HepG2 (cell line): ENCODE data around the gene NFE2L2. TPM values are rescaled to one million over a fixed set of nuclear protein-coding genes. Genes with fewer than 3 reads are reported as not detected.

Experiments used
- BRCA1 ChIP-seq: sonication (generic); formaldehyde crosslinking; IDR thresholded peaks from 2 replicates; pipeline ENCODE4 v1.4.0; 2020; ENCODE audit warnings: missing genetic modification reagents
- FOXM1 ChIP-seq: sonication (generic); formaldehyde crosslinking; IDR thresholded peaks from 2 replicates; pipeline ENCODE4 v1.5.0; 2020; ENCODE audit warnings: missing genetic modification reagents
- GABPB1 ChIP-seq: IDR thresholded peaks from 2 replicates; pipeline ENCODE4 v1.6.1; 2016; ENCODE audit warnings: mild to moderate bottlenecking, missing genetic modification reagents, moderate library complexity, missing compliant biosample characterization
- GZF1 ChIP-seq: sonication (generic); formaldehyde crosslinking; IDR thresholded peaks from 2 replicates; pipeline ENCODE4 v1.5.1; 2020; ENCODE audit warnings: mild to moderate bottlenecking, missing genetic modification reagents
- HCFC1 ChIP-seq: fragments of 150-350 bp; IDR thresholded peaks from 2 replicates; pipeline ENCODE4 v1.6.1; 2014; ENCODE audit warnings: low read depth, low read length
- HNRNPL ChIP-seq: fragments of 200-400 bp; formaldehyde crosslinking; IDR thresholded peaks from 2 replicates; pipeline ENCODE4 v1.6.1; 2017; ENCODE audit warnings: mild to moderate bottlenecking, low read depth, low read length
- MAF1 ChIP-seq: sonication (generic); formaldehyde crosslinking; IDR thresholded peaks from 2 replicates; pipeline ENCODE4 v1.5.0; 2020; ENCODE audit warnings: missing genetic modification reagents, borderline replicate concordance
- PAF1 ChIP-seq: IDR thresholded peaks from 2 replicates; pipeline ENCODE4 v1.6.1; 2016; ENCODE audit warnings: missing genetic modification reagents, missing compliant biosample characterization
- STAG1 ChIP-seq: sonication (generic); formaldehyde crosslinking; IDR thresholded peaks from 2 replicates; pipeline ENCODE4 v1.4.0; 2020; ENCODE audit warnings: missing genetic modification reagents
- ZNF335 ChIP-seq: sonication (generic); formaldehyde crosslinking; IDR thresholded peaks from 2 replicates; pipeline ENCODE4 v1.4.0; 2020; ENCODE audit warnings: missing genetic modification reagents
- ZNF34 ChIP-seq: sonication (generic); formaldehyde crosslinking; IDR thresholded peaks from 2 replicates; pipeline ENCODE4 v1.4.0; 2020; ENCODE audit warnings: mild to moderate bottlenecking, missing genetic modification reagents, borderline replicate concordance
- ZNF589 ChIP-seq: sonication (generic); formaldehyde crosslinking; conservative IDR thresholded peaks from 2 replicates; pipeline ENCODE4 v1.8.0; 2022; ENCODE audit warnings: mild to moderate bottlenecking, moderate library complexity, missing genetic modification reagents
- ZNF619 ChIP-seq: sonication (generic); formaldehyde crosslinking; IDR thresholded peaks from 2 replicates; pipeline ENCODE4 v1.4.0; 2020; ENCODE audit warnings: mild to moderate bottlenecking, missing genetic modification reagents
- ZNF768 ChIP-seq: sonication (generic); formaldehyde crosslinking; IDR thresholded peaks from 2 replicates; pipeline ENCODE4 v1.4.0; 2020; ENCODE audit warnings: missing genetic modification reagents
- polyA plus RNA-seq, 8 experiments: library from polyadenylated mRNA; depleted of rRNA in 3 of 8; stranded (reverse) in 7 of 8; unstranded in 1 of 8; fragments of >200 nt; fragmentation: Illumina TruSeq in 4 of 8; extraction: Trizol in 4 of 8; gene quantifications; 2 replicates each; pipeline versions ENCODE4 v1.2.1 to v1.2.3, GENCODE V29; 2011 to 2016; ENCODE audit warnings: low read depth in 4 of 8, missing spikeins in 1 of 8, mixed read lengths in 1 of 8; ENCODE audit not compliant: insufficient read depth in 1 of 8
- total RNA-seq, 5 experiments: library from RNA; depleted of rRNA; stranded (reverse); fragments of >200 nt; fragmentation: Illumina TruSeq; extraction: Trizol; gene quantifications; 2 replicates each; pipeline ENCODE4 v1.2.3, GENCODE V29; 2016; ENCODE audit warnings: low read depth in 1 of 5
- TF ChIP-seq, protein P1 (sequence below): sonication (generic); formaldehyde crosslinking; IDR thresholded peaks from 2 replicates; pipeline ENCODE4 v1.9.0; 2021; ENCODE audit warnings: missing genetic modification reagents, borderline replicate concordance
- TF ChIP-seq, protein P2 (sequence below): sonication (generic); formaldehyde crosslinking; IDR thresholded peaks from 2 replicates; pipeline ENCODE4 v1.5.0; 2020; ENCODE audit warnings: mild to moderate bottlenecking, missing genetic modification reagents
- TF ChIP-seq, protein P3 (sequence below): sonication (generic); formaldehyde crosslinking; IDR thresholded peaks from 2 replicates; pipeline ENCODE4 v1.4.0; 2020; ENCODE audit warnings: missing genetic modification reagents
- TF ChIP-seq, protein P4 (sequence below): sonication (generic); formaldehyde crosslinking; IDR thresholded peaks from 2 replicates; pipeline ENCODE4 v1.9.0; 2022; ENCODE audit warnings: missing genetic modification reagents, mild to moderate bottlenecking, borderline replicate concordance
- TF ChIP-seq, protein P5 (sequence below): sonication (generic); formaldehyde crosslinking; IDR thresholded peaks from 2 replicates; pipeline ENCODE4 v1.4.0; 2020; ENCODE audit warnings: mild to moderate bottlenecking, missing genetic modification reagents
- TF ChIP-seq, protein P6 (sequence below): sonication (generic); formaldehyde crosslinking; IDR thresholded peaks from 2 replicates; pipeline ENCODE4 v1.5.1; 2020; ENCODE audit warnings: missing genetic modification reagents, mild to moderate bottlenecking, borderline replicate concordance

The NFE2L2 gene
- total and polyA plus RNA-seq, 2 of the 13 experiments (the other 11 are each of a cell fraction or from before 2014, with no cell fraction given): 84.6 to 215 TPM

DNA sequence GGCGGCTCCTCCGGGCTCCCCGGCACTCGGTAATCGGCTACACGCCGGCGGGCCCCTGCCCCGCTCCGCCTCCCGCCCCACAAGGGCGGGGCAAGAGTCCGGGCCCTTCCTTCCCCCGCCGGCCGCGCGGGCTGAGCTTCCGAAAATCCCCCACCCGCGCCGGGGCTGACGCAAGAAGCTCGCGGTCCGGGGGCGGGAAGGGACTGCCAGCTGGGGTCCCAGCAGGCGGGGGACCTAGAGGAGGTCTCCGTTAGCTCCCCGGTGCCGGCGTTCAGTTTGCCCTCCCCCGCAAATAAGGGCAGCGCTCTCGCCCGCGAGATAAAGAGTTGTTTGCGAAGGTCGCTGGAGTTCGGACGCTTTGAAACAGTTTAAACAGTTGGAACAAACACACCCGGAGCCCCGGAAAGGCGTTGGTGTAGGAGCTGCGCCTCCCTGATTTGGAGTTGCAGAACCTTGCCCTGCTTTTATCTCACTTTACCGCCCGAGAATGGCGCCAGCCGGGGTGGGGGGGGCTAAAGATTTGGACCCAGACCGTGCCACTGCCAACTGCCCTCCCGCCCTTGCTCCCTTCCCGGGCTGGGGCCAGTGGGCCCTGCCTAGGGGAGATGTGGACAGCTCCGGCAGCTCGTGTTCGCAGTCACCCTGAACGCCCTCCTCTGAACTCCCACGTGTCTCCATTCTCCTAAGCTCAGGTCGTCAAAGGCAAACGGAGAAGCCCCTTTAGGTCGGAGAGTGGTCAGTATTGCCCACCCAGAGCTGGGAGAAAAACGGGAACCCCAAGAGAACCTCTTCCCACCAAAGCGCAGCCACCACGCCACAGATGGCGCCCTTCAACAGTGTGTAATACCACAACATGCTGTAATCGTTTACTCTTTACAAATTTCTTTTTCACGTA, at the start of gene NFE2L2 (continued):
- TF ChIP-seq, protein P1, sequence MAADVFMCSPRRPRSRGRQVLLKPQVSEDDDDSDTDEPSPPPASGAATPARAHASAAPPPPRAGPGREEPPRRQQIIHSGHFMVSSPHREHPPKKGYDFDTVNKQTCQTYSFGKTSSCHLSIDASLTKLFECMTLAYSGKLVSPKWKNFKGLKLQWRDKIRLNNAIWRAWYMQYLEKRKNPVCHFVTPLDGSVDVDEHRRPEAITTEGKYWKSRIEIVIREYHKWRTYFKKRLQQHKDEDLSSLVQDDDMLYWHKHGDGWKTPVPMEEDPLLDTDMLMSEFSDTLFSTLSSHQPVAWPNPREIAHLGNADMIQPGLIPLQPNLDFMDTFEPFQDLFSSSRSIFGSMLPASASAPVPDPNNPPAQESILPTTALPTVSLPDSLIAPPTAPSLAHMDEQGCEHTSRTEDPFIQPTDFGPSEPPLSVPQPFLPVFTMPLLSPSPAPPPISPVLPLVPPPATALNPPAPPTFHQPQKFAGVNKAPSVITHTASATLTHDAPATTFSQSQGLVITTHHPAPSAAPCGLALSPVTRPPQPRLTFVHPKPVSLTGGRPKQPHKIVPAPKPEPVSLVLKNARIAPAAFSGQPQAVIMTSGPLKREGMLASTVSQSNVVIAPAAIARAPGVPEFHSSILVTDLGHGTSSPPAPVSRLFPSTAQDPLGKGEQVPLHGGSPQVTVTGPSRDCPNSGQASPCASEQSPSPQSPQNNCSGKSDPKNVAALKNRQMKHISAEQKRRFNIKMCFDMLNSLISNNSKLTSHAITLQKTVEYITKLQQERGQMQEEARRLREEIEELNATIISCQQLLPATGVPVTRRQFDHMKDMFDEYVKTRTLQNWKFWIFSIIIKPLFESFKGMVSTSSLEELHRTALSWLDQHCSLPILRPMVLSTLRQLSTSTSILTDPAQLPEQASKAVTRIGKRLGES (CRISPR knock-in tag): no peak; the same call in 1 of the 2 replicates
- TF ChIP-seq, protein P2, sequence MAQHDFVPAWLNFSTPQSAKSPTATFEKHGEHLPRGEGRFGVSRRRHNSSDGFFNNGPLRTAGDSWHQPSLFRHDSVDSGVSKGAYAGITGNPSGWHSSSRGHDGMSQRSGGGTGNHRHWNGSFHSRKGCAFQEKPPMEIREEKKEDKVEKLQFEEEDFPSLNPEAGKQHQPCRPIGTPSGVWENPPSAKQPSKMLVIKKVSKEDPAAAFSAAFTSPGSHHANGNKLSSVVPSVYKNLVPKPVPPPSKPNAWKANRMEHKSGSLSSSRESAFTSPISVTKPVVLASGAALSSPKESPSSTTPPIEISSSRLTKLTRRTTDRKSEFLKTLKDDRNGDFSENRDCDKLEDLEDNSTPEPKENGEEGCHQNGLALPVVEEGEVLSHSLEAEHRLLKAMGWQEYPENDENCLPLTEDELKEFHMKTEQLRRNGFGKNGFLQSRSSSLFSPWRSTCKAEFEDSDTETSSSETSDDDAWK (CRISPR knock-in tag): no peak
- TF ChIP-seq HCFC1: no peak
- TF ChIP-seq STAG1 (CRISPR knock-in tag): peak; percentile 9
- TF ChIP-seq, protein P3, sequence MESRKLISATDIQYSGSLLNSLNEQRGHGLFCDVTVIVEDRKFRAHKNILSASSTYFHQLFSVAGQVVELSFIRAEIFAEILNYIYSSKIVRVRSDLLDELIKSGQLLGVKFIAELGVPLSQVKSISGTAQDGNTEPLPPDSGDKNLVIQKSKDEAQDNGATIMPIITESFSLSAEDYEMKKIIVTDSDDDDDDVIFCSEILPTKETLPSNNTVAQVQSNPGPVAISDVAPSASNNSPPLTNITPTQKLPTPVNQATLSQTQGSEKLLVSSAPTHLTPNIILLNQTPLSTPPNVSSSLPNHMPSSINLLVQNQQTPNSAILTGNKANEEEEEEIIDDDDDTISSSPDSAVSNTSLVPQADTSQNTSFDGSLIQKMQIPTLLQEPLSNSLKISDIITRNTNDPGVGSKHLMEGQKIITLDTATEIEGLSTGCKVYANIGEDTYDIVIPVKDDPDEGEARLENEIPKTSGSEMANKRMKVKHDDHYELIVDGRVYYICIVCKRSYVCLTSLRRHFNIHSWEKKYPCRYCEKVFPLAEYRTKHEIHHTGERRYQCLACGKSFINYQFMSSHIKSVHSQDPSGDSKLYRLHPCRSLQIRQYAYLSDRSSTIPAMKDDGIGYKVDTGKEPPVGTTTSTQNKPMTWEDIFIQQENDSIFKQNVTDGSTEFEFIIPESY (CRISPR knock-in tag): peak; percentile 7; the same call in 1 of the 2 replicates
- no peak for TF ChIP-seq ZNF619 (CRISPR knock-in tag)
- TF ChIP-seq ZNF335: no peak; the same call in 1 of the 2 replicates
- TF ChIP-seq HNRNPL: peak; percentile 100
- TF ChIP-seq GZF1 (CRISPR knock-in tag): peak; percentile 91; the same call in 1 of the 2 replicates
- TF ChIP-seq FOXM1 (CRISPR knock-in tag): 0 out of 2 replicates have a peak, but pooled peaks have one; percentile 39
- no peak for TF ChIP-seq PAF1 (CRISPR knock-in tag)
- TF ChIP-seq, protein P4, sequence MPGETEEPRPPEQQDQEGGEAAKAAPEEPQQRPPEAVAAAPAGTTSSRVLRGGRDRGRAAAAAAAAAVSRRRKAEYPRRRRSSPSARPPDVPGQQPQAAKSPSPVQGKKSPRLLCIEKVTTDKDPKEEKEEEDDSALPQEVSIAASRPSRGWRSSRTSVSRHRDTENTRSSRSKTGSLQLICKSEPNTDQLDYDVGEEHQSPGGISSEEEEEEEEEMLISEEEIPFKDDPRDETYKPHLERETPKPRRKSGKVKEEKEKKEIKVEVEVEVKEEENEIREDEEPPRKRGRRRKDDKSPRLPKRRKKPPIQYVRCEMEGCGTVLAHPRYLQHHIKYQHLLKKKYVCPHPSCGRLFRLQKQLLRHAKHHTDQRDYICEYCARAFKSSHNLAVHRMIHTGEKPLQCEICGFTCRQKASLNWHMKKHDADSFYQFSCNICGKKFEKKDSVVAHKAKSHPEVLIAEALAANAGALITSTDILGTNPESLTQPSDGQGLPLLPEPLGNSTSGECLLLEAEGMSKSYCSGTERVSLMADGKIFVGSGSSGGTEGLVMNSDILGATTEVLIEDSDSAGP (CRISPR knock-in tag): peak; percentile 94
- TF ChIP-seq, protein P5, sequence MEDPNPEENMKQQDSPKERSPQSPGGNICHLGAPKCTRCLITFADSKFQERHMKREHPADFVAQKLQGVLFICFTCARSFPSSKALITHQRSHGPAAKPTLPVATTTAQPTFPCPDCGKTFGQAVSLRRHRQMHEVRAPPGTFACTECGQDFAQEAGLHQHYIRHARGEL (CRISPR knock-in tag): no peak
- TF ChIP-seq, protein P6, sequence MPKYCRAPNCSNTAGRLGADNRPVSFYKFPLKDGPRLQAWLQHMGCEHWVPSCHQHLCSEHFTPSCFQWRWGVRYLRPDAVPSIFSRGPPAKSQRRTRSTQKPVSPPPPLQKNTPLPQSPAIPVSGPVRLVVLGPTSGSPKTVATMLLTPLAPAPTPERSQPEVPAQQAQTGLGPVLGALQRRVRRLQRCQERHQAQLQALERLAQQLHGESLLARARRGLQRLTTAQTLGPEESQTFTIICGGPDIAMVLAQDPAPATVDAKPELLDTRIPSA (CRISPR knock-in tag): no peak
- peak; percentile 83; the same call in 1 of the 2 replicates for TF ChIP-seq MAF1 (CRISPR knock-in tag)
- peak; percentile 53; the same call in 1 of the 2 replicates for TF ChIP-seq ZNF589 (CRISPR knock-in tag)
- no peak for TF ChIP-seq BRCA1 (CRISPR knock-in tag)
- peak; percentile 86 for TF ChIP-seq GABPB1 (CRISPR knock-in tag)
- TF ChIP-seq ZNF768: peak; percentile 23; the same call in 1 of the 2 replicates
- TF ChIP-seq ZNF34 (CRISPR knock-in tag): peak; percentile 56
